GM18511 (cell line): ENCODE measurements around the gene VSX1.

Source experiments
- ATAC-seq: cut with Tn5 transposase; IDR thresholded peaks from one replicate; pipeline ENCODE4 v1.9.1; 2021; ENCODE audit warnings: mild to moderate bottlenecking, moderate library complexity; ENCODE audit not compliant: unreplicated experiment

Gene VSX1

DNA sequence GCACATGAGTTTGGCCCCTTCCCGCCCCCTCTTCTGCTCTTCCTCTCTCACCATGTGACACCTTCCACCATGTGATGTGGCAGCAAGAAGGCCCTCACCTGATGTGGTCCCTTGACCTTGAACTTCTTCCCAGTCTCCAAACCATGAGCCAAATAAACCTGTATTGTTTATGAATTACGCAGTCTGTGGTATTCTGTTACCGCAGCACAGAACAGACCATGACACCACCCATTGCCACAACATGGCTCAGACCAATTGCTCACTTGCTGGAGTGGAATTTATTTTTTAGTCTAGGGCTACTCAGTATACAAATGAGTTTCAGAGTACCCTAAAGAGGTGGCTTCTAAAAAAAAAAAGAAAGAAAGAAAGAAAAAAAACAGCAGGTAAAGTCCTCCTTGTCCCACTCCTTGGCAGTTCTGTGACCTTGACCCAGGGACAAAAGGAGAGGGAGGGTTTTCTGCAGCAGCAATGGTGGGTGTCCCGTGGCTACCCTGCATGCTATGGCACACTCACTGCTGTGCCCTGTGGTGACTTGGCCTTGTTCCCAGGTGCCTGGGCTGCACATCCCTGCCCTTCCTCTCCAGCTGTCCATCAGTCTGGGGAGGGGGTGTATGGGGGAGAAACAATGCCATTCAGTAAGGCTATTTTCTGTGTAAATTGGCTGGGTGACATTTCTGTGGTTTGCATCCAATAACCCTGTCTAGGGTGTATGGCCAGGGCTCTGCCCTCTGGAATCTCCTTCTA lies 5.4 kb upstream of the VSX1 start:
- no peak for ATAC-seq

- no peak for ATAC-seq
Measured at GRCh38 chr20:25085756-25086495, 4.0 kb upstream of the VSX1 start.

DNA sequence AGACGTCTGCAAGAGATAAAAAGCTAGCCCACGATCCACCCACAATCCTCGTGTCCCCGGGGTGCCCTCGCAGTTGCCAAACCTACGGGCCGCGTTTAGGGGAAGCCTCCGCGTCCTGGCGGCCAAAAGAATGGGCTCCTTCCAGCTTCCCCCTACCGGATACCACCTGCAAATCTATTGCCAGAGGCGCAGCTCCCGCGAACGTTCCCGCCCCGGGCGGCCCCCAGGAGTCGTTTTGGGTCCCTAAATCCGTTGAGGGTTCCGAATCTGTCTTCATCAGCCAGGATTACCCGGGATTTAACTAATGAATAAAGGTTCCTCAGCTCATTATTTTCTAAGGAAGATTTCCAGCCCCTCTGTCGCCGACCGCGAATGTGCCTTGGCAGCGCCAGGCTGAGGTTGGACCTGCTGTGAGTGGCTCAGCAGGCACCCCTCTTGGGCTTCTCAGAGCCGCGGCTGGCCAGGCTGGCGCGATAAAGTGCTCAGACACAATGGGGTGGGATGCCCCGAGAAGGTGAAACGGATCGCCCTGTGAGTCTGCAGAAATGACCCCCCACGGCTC lies 2.8 kb upstream of the VSX1 start:
- ATAC-seq = no peak

DNA sequence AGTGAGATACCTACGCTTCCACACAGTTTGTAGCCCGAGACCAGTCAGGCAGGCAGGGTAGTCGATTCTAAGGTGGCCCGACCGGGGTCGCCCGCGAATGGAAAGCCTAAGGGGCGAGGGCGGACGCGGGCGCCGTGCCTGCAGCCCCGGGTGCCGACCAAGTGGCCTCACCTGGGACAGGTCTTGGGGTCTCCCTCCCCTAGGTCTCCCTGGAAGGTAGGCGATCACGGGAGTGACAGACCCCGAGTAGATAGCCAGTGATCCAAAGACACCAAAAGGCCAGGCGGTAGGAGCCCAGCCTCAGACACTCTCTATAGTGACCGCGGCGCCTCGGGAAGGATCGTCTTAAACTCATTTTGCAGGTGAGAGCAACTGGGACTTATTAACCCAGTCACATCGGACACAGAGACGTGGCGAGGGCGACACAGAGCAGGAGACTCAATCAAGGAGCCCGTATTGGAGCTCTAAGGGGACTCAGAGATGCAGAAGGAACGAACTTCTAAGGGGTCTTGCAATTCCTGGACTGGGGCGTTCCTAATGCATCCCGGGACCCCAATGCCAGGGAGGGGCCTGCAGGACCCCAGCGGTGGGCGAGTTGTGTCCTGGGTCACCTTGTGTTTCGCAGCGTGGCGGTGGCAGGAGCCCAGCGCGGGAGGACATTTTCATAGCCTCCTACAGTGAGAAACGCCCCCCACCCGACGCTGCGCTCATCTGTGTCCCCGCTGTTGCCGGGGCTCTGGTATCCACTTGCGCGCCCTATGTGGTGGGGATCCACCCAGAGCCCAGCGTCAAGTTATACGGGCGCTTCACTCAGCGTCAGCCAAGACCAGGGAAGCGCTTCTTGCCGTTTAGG lies 2.1 kb upstream of the VSX1 start:
- ATAC-seq = no peak

- ATAC-seq = no peak
Measured at GRCh38 chr20:25083141-25083772, 1.3 kb upstream of the VSX1 start.

DNA sequence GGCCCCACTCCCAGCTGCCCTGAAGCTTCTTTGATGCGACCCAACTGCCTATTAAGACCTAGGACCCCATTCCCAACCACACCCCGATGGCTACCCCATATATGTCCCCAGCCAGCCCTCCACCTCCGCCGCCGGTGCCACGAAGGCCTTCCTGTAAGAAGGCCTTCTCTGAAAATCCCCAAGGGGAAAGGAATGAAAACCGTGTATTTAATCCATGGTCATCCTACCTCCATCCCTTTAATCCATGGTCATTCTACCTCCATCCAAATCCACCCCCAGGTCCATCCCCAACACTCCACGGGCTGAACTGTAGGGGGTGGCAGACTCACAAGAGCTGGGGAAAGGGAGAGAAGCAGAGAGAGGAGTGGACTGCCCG lies 545 bp upstream of the VSX1 start:
- no peak for ATAC-seq

DNA sequence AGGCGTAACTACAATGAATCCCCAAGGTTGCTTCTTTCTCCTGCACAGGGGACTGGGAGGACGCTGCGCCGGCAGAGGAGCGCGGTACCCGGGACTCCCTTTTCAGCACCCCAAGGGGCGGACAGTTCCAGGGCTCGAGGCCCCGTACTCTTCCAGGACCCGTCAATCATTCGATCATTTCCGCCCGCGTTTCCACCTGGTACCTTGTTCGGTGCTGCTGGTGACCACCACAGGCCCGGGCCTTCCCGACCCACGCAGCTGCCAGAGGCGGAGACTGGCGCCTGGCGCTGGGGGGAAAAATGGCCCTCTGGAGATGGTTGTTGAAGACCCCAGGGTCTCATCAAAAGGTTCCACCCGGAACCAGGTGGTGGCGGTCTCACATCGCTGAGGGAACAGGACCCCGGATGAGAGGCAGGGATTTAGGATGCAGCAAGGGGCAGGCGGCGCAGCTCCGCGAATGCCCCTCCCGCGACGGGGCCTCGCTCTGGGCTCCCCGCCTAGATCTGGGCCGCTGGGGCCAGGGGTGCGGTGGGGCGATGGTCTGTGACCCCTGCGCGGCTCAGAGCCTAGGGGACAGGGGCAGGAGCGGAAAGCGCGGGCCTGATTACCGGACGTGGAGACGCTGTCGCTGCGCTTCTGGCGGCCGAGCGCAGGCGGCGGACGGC lies 744 bp downstream of the VSX1 start:
- ATAC-seq = no peak

DNA sequence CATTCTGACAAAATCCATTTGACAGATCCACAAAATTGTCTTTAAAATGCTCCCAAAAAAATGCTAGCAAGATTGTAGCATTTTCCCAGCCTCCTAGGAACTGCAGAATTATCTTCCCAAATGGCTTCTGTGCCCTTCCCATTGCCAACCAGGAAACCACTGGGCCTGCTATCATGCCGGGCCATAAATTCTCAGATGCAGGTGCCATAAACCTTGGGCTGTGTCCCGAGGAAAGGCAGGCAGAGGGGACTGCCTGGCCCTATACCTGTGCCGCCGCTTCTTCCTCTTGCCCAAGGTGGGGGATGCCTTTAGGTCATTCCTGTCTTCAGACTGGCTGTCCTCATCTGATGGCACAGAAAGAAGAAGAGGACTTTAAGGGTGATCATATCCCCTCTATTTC lies 2.8 kb downstream of the VSX1 start:
- ATAC-seq = no peak

DNA sequence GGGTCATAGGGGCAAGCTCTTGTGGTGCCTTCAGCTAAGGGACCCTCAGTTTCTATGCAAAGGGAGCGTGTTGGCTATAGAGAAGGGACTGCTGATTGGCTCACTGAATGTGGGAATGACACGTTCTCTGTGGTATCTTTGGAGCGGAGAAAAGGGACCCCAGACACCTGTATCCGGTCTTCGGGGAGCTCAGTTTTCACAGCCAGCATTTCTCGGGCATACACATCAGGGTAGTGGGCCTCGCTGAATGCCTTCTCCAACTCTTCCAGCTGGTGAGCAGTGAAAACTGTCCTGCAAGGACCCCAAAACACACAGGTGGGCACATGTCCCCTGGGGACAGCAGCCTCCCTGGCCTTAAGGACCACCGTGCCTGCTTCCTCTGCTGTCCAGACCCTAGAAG lies 3.3 kb downstream of the VSX1 start:
- ATAC-seq = no peak

- no peak for ATAC-seq
Measured at GRCh38 chr20:25077610-25078169, 4.3 kb downstream of the VSX1 start.

DNA sequence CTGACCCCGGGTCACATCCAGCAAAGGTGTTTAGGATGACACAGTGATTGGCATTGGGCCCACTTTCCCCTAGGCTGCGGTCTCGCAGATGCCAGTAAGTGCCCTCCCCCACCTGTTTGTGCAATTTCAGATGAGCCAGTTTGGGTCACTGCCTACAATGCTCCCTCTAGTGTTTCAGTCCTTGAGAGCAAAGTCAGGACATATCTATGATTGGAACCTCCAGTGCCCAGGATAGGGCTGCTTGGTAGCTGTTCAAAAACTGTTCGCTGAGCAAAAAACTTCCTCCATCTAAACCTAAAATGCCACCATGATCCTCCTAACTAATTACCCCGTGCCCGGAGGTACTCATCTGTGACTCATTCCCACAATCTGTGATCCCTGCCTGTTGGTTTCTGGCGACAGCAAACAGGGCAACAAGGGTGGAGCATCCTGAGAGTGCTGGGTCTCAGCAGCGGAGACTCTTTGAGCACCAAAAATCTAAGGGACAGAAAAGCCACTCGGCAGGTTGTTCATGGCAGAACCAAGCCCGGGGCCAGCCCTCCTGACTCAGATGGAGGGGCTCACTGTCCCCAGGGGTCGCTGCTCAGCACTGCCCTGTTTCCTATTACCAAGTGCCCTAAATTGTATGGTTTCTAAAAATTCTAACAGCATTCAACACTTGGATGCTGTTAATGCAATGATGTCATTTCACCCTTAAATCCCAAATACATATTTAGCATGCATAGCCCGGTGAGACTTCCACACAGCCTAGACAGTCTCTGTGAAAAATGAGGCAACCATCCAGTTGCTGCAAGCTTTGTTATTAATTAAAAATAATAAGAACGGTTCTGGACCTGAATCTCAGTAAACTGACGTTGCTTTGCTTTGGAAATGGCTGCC lies 5.0 kb downstream of the VSX1 start:
- no peak for ATAC-seq

DNA sequence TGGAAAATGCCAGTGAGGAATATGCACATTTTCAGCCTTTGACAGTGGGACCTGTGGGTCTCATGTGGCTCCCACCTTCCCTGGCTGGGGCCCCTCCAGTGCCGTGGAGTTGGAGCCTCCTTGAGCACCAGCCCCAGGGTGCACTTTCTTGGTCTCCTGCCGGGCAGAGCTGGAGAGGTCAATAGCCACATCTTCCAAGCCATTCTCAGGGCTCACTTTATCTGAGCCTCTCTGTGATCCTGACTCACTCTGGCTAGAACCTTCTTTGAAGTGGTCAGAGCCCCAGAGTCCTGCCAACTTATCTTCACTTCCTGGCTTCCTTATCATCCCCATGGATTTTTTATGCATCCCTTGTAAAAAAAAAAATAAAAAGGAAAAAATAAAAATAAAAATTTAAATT lies 5.7 kb downstream of the VSX1 start:
- ATAC-seq = no peak

GRCh38 chr20:25073544-25073943 lies 8.4 kb downstream of the VSX1 start:
- ATAC-seq = no peak

DNA sequence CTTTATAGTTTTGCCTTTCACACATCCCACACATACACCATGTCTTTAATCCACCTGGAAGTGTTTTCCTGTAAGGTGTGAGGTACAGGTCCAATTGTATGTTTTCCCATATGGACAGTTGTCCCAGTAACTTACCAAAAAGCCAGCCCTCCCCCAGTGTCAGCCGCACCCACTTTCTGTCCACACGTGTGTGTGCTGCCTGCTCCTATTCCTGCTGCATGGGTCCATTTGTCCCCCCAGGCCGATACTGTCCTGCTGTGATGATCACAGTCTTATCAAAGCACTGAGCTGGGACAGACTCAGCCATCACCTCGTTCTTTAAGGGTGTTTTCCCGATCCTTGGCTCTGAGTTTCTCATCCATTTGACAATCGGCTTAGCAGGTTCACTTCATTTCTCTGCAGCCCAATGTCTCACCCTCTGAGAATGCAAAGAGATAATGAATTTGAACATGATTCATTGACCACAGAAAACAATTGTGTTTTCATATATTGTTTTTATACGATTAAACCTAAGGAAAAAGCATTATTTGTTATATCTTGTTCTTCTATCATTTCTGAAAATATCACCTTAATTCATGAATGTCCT lies 9.6 kb downstream of the VSX1 start:
- no peak for ATAC-seq

GRCh38 chr20:25071734-25072133 lies 10.2 kb downstream of the VSX1 start:
- no peak for ATAC-seq

DNA sequence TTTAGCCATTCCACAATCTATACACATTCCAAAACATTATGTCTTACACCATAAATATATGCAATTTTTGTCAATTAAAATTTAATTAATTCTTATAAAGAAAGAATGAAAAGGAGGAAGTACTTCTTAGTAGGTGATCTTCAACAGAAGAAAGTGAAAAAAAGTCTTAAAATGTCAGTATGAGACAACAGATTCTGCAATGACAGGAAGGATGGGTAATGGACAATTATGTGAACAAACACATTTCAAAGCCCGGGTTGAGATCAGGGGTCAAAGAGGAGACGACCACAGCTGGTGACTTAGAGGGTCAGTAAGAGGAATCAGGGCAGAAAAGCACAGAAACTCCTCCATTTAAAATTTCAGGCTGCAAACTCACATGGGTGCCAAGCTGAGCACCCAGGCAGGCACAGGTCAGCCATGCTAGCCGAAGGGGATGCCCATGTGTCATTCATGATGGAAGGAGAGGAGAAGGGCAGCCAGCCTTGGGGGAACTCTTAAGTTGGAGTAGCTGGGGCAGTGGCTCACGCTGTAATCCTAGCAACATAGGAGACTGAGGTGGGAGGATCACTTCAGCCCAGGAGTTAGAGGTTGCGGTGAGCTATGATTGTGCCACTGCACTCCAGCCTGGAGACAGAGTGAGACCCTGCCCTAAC lies 11.0 kb downstream of the VSX1 start:
- no peak for ATAC-seq

- ATAC-seq = no peak
Measured at GRCh38 chr20:25067102-25067987, 14.6 kb downstream of the VSX1 start.
